HFFc6 (cell line): ENCODE measurements around the gene OR10H1. TPM values are rescaled to one million over a fixed set of nuclear protein-coding genes. Genes with fewer than 3 reads are reported as not detected.
"Not testable (repeated sequence)": the region's sequence is repeated elsewhere in the genome, so short reads cannot be mapped to it uniquely, and the experiment has no call there.

Source experiments
- DNase-seq: peaks from one replicate; pipeline ENCODE4 v3.0.0-alpha.2; 2018
- H3K27ac Mint-ChIP-seq: 2 replicates; pipeline ENCODE4 v1.8.0; 2020; ENCODE audit warnings: mild to moderate bottlenecking, mixed read lengths
- H3K27me3 Mint-ChIP-seq: 2 replicates; pipeline ENCODE4 v1.8.0; 2021; ENCODE audit warnings: mild to moderate bottlenecking, moderate library complexity, mixed read lengths; ENCODE audit not compliant: insufficient read depth
- H3K36me3 Mint-ChIP-seq: 2 replicates; pipeline ENCODE4 v1.8.0; 2021; ENCODE audit warnings: low read depth, mixed read lengths
- H3K4me1 Mint-ChIP-seq: 2 replicates; pipeline ENCODE4 v1.8.0; 2020; ENCODE audit warnings: low read depth, mixed read lengths
- H3K4me3 Mint-ChIP-seq: 2 replicates; pipeline ENCODE4 v1.8.0; 2020; ENCODE audit warnings: mild to moderate bottlenecking, moderate library complexity, mixed read lengths
- H3K9me3 Mint-ChIP-seq: 2 replicates; pipeline ENCODE4 v1.8.0; 2020; ENCODE audit warnings: mild to moderate bottlenecking, mixed read lengths
- total RNA-seq, 6 experiments: library from RNA; stranded (reverse); fragmentation: NEBNext Ultra II Directional; extraction: Animal tissue kit (Norgen Biotek cat#: 25700); gene quantifications; 2 replicates in 1 of 6; 3 replicates in 5 of 6; pipeline ENCODE4 v1.2.3, GENCODE V29; 2021
- TF ChIP-seq, protein P1 (sequence below): fragments of 200-600 bp; sonication (generic); IDR thresholded peaks from 2 replicates; pipeline ENCODE4 v1.5.0; 2021; ENCODE audit warnings: antibody characterized with exemption, mild to moderate bottlenecking

OR10H1 gene
- total RNA-seq, 6 experiments from 2014 or later = not detected

DNA sequence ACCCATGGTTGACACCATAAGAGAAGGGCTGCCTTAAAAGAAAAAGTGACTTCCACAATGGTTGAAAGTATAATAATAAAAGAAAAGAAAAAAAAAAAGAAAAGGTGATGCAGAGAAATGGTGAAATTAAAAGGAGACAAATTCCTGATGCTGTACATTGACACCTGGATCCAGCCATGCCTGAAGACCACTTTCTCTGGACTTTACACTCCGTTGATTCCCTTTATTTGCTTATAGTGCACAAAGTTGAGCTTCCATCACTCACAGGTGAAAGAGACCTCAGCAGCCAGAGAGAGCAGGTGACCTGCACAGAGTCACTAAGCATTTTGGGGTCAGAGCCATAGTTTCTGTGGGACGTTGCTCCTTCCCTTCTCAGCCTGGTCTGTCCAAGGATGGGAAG, 40.2 kb downstream of the OR10H1 start:
- 0 out of 2 replicates have a peak, but pooled peaks cover 6% of the 10 kb centered on the region for H3K36me3 Mint-ChIP-seq
- TF ChIP-seq, protein P1, sequence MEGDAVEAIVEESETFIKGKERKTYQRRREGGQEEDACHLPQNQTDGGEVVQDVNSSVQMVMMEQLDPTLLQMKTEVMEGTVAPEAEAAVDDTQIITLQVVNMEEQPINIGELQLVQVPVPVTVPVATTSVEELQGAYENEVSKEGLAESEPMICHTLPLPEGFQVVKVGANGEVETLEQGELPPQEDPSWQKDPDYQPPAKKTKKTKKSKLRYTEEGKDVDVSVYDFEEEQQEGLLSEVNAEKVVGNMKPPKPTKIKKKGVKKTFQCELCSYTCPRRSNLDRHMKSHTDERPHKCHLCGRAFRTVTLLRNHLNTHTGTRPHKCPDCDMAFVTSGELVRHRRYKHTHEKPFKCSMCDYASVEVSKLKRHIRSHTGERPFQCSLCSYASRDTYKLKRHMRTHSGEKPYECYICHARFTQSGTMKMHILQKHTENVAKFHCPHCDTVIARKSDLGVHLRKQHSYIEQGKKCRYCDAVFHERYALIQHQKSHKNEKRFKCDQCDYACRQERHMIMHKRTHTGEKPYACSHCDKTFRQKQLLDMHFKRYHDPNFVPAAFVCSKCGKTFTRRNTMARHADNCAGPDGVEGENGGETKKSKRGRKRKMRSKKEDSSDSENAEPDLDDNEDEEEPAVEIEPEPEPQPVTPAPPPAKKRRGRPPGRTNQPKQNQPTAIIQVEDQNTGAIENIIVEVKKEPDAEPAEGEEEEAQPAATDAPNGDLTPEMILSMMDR = no peak
- H3K27me3 Mint-ChIP-seq = no peaks in the 10 kb centered on the region
- H3K4me1 Mint-ChIP-seq = no peaks in the 10 kb centered on the region
- no peak overlapping the region for H3K27ac Mint-ChIP-seq
- no peak overlapping the region for H3K4me3 Mint-ChIP-seq
- peaks cover 63% of the 10 kb centered on the region for H3K9me3 Mint-ChIP-seq
- DNase-seq = no peak

DNA sequence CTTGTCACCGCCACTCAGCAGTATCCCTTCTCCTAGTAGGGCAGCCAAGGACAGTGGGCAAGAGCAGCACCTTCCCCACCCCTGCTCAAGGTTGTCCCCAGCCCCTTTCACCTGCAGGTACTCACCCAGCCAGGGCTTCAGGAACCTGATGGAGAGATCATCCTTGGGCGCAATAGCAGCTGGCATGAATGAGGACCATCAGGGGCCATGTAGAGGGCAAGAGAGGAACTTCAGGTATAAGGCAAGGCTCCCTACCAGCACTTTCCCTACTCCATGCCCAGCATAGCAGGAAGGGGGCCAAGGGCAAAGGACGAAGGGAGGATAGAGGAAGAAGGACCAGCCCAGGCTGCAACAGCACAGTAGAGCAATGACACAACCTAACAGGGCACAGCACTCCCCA, 41.3 kb downstream of the OR10H1 start:
- peaks cover 69% of the 10 kb centered on the region for H3K9me3 Mint-ChIP-seq
- not testable (repeated sequence) for H3K36me3 Mint-ChIP-seq, H3K4me3 Mint-ChIP-seq, DNase-seq, H3K4me1 Mint-ChIP-seq, H3K27ac Mint-ChIP-seq, H3K27me3 Mint-ChIP-seq

DNA sequence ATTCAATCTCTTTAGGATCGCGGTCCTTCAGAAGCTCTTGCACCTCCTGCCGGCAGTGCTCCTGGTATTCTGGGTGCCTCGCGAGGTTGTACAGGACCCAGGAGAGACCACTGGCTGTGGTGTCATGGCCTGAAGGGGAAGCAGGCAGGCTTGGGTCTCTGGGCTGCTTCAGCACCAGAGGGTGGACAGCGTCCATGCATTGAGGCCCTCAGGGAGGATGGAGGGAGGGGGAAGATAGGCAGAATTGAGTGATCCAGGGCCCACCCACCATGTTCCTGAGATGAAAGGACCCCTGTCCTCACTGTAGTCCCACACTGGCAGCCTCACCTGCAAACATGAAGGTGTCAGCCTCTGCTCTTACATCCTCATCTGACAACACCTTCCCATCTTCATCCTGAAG, 45.9 kb downstream of the OR10H1 start:
- H3K36me3 Mint-ChIP-seq = 0 out of 2 replicates have a peak, but pooled peaks cover 6% of the 10 kb centered on the region
- H3K27me3 Mint-ChIP-seq = no peaks in the 10 kb centered on the region
- H3K4me3 Mint-ChIP-seq = no peak overlapping the region
- no peaks in the 10 kb centered on the region for H3K4me1 Mint-ChIP-seq
- TF ChIP-seq, protein P1 = no peak
- no peak overlapping the region for H3K27ac Mint-ChIP-seq
- DNase-seq = no peak
- H3K9me3 Mint-ChIP-seq = peaks cover 68% of the 10 kb centered on the region

DNA sequence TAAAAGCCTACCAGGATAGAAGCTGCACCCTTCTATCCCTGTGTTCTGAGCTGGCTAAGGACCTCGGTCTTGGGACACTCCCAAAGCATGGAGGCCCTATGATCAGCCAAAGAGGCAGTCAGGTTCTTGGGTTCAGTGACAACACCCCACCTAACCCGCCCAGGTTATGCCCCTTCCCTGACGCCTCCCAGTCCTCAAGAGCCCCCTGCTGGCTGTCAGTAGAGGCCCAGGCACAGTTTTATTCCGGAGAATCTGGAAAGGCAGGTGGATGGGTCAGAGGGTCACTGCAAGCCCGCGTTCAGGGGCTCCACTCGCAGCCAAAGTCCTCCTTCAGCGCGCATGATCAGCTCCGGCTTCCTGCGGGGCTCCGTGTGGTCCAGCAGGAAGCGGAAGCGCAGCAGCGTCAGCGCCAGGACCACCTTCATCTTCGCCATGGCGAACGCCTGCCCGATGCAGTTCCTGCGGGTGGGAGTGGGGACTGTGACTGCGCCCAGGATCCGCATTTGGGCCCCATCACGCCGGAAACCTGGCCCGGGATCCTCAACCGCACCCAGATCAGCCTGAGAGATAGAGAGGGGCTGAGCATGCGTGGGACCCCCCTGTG, 55.4 kb downstream of the OR10H1 start:
- H3K27me3 Mint-ChIP-seq = no peaks in the 10 kb centered on the region
- no peak overlapping the region for H3K4me3 Mint-ChIP-seq
- DNase-seq = no peak
- H3K36me3 Mint-ChIP-seq = no peaks in the 10 kb centered on the region
- no peak overlapping the region for H3K27ac Mint-ChIP-seq
- peaks cover 46% of the 10 kb centered on the region for H3K9me3 Mint-ChIP-seq
- TF ChIP-seq, protein P1 = no peak
- no peaks in the 10 kb centered on the region for H3K4me1 Mint-ChIP-seq

DNA sequence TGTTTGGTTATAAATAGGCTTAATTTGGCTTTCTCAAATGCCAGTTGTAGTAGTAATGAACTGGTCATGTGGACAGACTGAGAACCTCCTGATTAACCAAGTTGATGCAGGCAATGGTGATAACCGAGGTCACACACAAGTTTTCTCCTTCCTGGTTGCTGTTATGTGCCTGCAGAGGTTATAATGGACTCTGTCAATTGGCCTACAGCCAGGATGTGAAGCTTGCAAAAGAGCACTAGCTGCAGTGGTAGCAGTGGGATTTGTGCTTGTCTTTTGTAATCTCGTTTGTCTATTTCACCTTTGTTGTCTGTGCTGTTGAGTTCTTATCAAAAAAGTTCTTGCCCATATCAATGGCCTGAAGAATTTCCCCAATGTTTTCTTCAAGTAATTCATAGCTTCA, 57.1 kb downstream of the OR10H1 start:
- Mint-ChIP-seq H3K4me1 (no peaks in the 10 kb centered on the region), H3K4me3 (no peak overlapping the region), H3K27ac (no peak overlapping the region), H3K27me3 (no peaks in the 10 kb centered on the region), H3K36me3 (no peaks in the 10 kb centered on the region), H3K9me3 (peaks cover 52% of the 10 kb centered on the region)
- TF ChIP-seq, protein P1 = no peak
- DNase-seq = no peak

Other genes starting within 250 kb of the OR10H1 start
- gene CYP4F8, start 200.4 kb downstream of the OR10H1 start, total RNA-seq = not detected
- not detected for gene CYP4F3, start 174.8 kb downstream of the OR10H1 start, total RNA-seq
- gene CYP4F12, start 142.6 kb downstream of the OR10H1 start, total RNA-seq = not detected
- gene OR10H2, start 87.6 kb downstream of the OR10H1 start, total RNA-seq = not detected
- not detected for gene OR10H3, start 77.7 kb downstream of the OR10H1 start, total RNA-seq
- not detected for gene OR10H5, start 28.0 kb downstream of the OR10H1 start, total RNA-seq
- gene CYP4F2, start 82.4 kb upstream of the OR10H1 start, total RNA-seq = not detected
- not detected for gene CYP4F11, start 118.9 kb upstream of the OR10H1 start, total RNA-seq
- gene OR10H4, start 133.3 kb upstream of the OR10H1 start, total RNA-seq = not detected